ENCODE results near the gene CENPH.
"Not testable (repeated sequence)": the region's sequence is repeated elsewhere in the genome, so short reads cannot be mapped to it uniquely, and the experiment has no call there.

The CENPH gene

GRCh38 chr5:69211200-69211599 lies 21.8 kb downstream of the CENPH start:
- no peak for DNase-seq

GRCh38 chr5:69212022-69212421 lies 22.6 kb downstream of the CENPH start:
- DNase-seq, result no peak

GRCh38 chr5:69213513-69214215 lies 24.3 kb downstream of the CENPH start:
- no peak for DNase-seq

- no peak for DNase-seq
Observed at GRCh38 chr5:69217151-69217511, 27.7 kb downstream of the CENPH start.

GRCh38 chr5:69217548-69218526 lies 28.5 kb downstream of the CENPH start:
- DNase-seq, result peak; percentile 90

- no peak for DNase-seq
Observed at GRCh38 chr5:69219939-69220338, 30.6 kb downstream of the CENPH start.

- not testable (repeated sequence) for DNase-seq
Observed at GRCh38 chr5:69220371-69220770, 31.0 kb downstream of the CENPH start.

GRCh38 chr5:69220833-69221232 lies 31.4 kb downstream of the CENPH start:
- not testable (repeated sequence) for DNase-seq

- DNase-seq, result no peak
Observed at GRCh38 chr5:69224520-69224919, 35.1 kb downstream of the CENPH start.

- DNase-seq, result no peak
Observed at GRCh38 chr5:69225860-69226259, 36.5 kb downstream of the CENPH start.

- DNase-seq, result no peak
Observed at GRCh38 chr5:69230181-69230580, 40.8 kb downstream of the CENPH start.

GRCh38 chr5:69231281-69231680 lies 41.9 kb downstream of the CENPH start:
- no peak for DNase-seq

- DNase-seq, result no peak
Observed at GRCh38 chr5:69231851-69232250, 42.5 kb downstream of the CENPH start.

- peak; percentile 92 for DNase-seq
Observed at GRCh38 chr5:69234457-69235268, 45.3 kb downstream of the CENPH start, which contains the start of gene CDK7. Gene CDK7, plus strand, starts transcription at chr5:69234886. Its CDS starts 90 bp downstream, at chr5:69234976.

GRCh38 chr5:69236733-69237132 lies 47.4 kb downstream of the CENPH start:
- DNase-seq, result not testable (repeated sequence)

GRCh38 chr5:69237877-69238276 lies 48.5 kb downstream of the CENPH start:
- DNase-seq, result no peak

- DNase-seq, result no peak
Observed at GRCh38 chr5:69238760-69239251, 49.4 kb downstream of the CENPH start.

- no peak for DNase-seq
Observed at GRCh38 chr5:69242215-69242927, 53.0 kb downstream of the CENPH start.

- no peak for DNase-seq
Observed at GRCh38 chr5:69245031-69245430, 55.6 kb downstream of the CENPH start.

- no peak for DNase-seq
Observed at GRCh38 chr5:69248019-69248418, 58.6 kb downstream of the CENPH start.

GRCh38 chr5:69250593-69250992 lies 61.2 kb downstream of the CENPH start:
- no peak for DNase-seq

- DNase-seq, result no peak
Observed at GRCh38 chr5:69252437-69252836, 63.1 kb downstream of the CENPH start.

All from stimulated activated CD4-positive, alpha-beta T cell treated with anti-CD3 and anti-CD28 coated beads, Interleukin-1b, Interleukin-23, amount 100 ng/mL, for 48 hours (primary cell).